HL-60/S4 treated with retinoic acid at 250 ng/mL for 4 days and 3 days (cell line): ENCODE measurements around the gene TRIM54.
"Not testable (repeated sequence)": the region's sequence is repeated elsewhere in the genome, so short reads cannot be mapped to it uniquely, and the experiment has no call there.

Source experiments
- in situ Hi-C: fragments of 300-500 bp; cut with MboI; formaldehyde crosslinking; loops from 2 replicates; pipeline ENCODE4 v1.7.0; 2022; ENCODE audit warnings: low sequenced_read_pairs

The TRIM54 gene

DNA sequence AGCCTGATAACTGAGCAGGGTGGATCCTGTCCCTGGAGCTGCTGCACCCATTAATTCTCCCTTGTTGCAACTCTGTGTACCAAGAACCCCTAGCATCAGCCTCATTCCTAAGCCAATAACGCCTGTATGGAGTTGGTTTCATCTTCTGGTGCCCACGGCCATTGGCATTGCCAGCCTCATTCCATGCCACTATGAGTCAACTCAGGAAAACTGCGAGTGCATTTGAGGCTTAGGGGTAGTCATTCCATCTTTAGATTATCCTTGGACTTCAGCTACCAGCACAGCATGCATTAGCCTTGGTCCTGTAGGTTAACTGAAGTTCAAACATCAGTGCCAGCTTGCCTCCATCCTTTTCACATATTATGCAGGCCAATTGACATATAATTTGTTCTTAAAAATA, 1.4 kb upstream of the TRIM54 start:
- in situ Hi-C loops: loop anchor here (25.0 kb wide), 1 partner anchor 169 kb away; the partner anchor contains the start of genes ABHD1 and CGREF1

DNA sequence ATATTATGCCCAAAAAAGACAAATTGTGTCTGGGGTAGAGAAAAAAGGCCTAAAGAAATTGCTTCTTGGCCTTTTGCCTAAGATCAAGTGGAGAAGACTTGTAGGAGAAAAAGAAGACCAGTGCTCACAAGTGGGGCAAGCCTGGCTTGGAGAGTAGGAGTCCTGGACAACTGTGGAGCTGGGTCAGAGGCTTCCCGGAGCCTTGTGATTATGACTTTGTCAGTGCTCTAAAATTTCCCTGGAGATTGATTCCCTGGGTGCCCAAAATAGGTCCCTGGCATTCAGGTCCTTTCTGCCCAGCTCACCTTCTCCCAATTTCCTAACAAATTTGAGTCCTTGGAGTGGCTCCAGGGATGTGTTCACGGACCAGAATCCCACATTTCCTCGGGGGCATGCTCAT, 787 bp upstream of the TRIM54 start:
- in situ Hi-C loops: loop anchor here (25.0 kb wide), 1 partner anchor 169 kb away; the partner anchor contains the start of genes ABHD1 and CGREF1

DNA sequence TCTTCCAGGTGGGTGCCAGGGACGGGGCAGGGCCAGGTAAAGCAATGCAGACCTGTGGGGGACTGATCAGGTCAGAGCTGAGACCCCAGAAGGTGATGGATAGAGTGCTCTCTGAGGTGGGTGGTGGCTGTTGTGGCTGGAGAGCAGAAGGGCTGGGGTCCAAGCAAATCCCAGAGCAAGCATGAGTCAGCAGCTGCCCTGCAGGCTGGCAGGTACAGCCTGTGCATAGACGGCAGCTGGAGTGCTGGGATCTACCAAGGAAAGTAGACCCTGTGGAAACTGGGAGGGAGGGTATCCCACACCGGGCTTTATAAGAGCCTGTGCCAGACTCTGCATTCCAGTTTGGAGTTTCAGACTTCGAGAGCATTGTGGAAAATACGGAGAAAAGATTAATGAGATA, 663 bp downstream of the TRIM54 start:
- in situ Hi-C loops: loop anchor here (25.0 kb wide), 1 partner anchor 171 kb away; the partner anchor contains the start of genes ABHD1 and CGREF1

DNA sequence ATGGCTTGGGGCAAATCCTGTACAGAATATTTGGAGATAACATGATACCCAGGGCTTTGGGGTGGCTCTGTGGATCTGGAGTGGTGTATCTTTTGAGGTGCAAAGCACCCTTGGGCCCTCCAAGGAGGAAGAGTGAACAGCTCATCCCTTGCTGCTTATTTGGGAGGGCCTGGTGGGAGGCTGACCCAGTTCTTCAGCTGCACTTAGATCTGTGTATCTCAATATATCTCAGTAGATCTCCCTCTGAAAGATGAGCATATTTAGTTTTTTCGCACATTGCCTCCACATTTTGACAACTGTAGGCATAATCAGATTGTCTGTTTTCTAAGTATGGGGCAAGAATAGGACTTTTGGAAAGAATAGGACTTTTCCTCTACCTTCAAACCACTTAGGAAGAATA, 2.8 kb downstream of the TRIM54 start:
- in situ Hi-C loops: loop anchor here (25.0 kb wide), 1 partner anchor 173 kb away; the partner anchor contains the start of genes ABHD1 and CGREF1

DNA sequence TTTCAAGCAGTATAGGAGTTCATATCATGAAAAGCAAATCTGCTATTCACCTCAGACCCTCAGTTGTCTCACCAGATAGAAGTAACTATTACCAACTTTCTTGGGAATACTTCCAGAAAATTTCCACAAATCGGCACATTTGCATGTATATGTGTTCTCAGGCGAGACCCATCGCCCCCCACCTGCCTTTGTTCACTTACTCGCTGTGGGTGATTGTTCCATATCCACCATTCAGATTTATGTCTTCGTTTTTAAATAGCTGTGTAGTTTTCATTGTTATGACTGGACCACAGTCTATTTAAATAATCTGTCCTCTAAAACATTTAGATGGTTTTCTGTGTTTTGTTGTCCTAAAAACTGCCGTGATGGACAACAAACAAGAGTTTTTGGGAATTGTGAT, 3.3 kb downstream of the TRIM54 start:
- in situ Hi-C loops: loop anchor here (25.0 kb wide), 1 partner anchor 173 kb away; the partner anchor contains the start of genes ABHD1 and CGREF1

DNA sequence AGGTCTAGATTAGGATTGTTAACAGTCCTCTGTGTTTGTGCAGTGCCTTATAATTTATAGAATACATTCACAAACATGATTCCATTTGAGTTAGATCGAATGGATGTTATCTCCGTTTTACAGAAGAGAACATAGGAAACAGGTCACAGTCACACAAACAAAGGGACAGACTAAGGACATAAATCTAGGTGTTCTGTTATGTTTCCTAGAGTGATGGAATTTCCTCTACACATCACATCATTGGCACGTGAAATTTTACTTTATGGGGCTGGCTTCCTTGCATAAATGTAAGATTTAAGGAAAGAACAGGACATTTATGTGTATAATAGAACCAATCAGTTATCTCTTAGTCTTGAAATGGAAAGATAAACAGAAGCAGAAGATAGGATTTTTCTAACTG, 6.4 kb downstream of the TRIM54 start:
- in situ Hi-C loops: loop anchor here (25.0 kb wide), 1 partner anchor 176 kb away; the partner anchor contains the start of genes ABHD1 and CGREF1

DNA sequence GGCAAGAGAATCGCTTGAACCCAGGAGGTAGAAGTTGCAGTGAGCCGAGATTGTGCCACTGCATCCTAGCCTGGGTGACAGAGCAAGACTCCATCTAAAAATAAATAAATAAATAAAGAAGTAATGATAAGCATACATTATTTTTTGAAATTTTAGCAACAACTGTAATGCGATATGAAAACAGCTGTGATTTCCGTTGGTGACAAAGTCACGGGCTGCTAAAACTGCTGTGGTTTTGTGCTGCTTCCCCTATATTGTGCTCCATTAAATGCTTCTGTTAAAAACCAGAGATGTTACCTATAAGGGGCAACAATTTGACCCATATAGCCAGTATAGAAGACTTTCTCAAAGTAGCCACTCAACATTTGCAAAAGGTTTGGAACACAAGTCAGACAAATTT, 8.3 kb downstream of the TRIM54 start:
- in situ Hi-C loops: loop anchor here (25.0 kb wide), 1 partner anchor 178 kb away; the partner anchor contains the start of genes ABHD1 and CGREF1

DNA sequence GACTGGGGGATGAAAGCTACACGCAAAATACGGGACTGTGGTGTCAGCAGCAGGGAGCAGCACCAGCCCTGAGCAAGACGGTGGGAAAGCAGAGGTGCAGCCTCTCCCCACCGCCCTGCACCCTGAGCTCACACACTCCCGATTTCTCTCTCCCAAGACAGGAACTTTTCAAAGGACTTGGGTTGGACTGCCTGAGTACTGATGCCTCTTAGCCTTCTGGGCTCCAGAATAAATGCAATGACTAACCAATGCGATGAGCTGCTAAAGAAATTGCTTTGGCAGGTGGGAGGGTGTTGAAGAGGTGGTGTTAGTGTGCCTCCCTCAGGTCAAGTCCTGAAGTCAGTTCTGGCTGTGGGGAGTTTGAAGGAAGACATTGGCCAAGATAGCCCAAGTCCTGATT, 9.6 kb downstream of the TRIM54 start:
- in situ Hi-C loops: loop anchor here (25.0 kb wide), 1 partner anchor 180 kb away; the partner anchor contains the start of genes ABHD1 and CGREF1

DNA sequence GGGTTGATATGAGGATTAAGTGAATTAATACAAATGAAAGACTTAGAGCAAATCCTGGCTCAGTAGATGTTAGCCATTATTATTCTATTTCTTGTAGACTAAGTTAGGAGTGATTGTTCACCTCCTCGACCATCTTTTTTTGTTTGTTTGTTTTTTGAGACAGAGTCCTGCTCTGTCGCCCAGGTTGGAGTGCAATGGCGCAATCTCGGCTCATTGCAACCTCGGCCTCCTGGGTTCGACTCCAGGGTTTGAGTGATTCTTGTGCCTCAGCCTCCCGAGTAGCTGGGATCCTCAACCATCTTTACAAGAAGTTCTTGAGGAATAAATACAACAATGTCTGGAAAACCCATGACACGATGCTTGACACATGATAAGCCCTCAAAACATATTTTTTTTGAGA, 12.7 kb downstream of the TRIM54 start:
- in situ Hi-C loops: loop anchor here (25.0 kb wide), 1 partner anchor 183 kb away; the partner anchor contains the start of genes ABHD1 and CGREF1

DNA sequence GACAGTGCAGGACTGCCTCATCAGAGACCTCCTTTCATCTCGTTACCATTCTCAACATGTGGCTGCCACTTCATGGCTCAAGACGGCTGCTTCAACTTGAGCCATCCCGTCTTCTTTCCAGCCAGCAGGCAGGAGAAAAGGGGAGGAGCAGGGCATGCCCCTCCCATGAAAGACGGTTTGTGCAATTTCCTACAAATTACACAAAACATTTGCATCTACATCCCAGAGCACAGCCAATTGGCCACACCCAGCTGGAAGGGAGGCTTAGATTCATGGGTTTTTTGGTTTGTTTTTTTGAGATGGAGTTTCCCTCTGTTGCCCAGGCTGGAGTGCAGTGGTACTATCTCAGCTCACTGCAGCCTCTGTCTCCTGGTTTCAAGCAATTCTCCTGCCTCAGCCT, 14.3 kb downstream of the TRIM54 start:
- in situ Hi-C loops: loop anchor here (25.0 kb wide), 1 partner anchor 184 kb away; the partner anchor contains the start of genes ABHD1 and CGREF1

DNA sequence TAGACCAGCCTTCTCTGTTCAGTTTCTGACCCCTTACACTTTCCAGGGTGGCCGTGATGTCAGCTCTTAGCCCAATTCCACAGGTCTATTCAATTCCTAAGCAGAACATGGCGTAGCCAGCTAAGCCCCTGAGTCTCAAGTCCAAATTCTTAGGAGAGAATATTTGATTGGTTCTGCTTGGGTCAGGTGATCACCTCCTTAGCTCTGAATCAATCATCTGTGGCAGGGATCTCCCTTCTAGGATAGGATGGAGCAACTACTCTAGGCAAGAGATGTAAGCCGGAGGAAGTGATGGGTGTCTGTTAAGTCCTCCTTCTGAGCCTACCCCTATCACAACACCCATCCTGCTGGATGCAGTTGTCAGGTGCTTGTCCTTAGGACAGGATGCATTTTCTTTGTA, 15.0 kb downstream of the TRIM54 start:
- in situ Hi-C loops: loop anchor here (25.0 kb wide), 1 partner anchor 185 kb away; the partner anchor contains the start of genes ABHD1 and CGREF1

DNA sequence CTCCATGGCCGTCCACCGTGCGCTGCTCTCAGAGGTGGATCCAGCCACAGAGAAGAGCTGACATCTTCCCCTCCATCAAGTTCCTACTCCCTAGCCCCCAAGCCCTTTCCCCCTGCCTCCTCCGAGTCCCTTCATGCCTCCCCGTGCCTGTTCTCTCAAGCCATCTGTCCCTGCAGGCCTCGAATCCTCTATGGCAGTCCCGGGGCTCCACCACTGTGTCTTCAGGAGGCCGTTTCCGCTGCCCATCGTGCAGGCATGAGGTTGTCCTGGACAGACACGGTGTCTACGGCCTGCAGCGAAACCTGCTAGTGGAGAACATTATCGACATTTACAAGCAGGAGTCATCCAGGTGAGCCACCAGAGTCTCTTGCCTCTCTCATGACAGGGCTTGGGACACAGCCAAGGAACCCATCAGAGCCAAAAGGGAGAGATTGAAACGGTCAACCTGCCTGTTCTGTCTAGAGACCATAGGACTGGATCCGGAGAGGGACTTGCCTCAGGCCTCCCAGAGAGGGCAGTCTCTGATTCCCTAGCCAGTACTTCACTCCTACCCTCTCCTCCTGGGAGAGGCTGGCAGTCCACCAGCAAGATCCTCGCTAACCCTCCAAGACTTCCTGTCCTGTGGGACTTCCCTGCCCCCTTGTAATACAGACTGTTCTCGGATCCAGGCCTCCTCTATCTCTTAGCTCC, 16.3 kb downstream of the TRIM54 start:
- in situ Hi-C loops: loop anchor here (25.0 kb wide), 1 partner anchor 186 kb away; the partner anchor contains the start of genes ABHD1 and CGREF1

DNA sequence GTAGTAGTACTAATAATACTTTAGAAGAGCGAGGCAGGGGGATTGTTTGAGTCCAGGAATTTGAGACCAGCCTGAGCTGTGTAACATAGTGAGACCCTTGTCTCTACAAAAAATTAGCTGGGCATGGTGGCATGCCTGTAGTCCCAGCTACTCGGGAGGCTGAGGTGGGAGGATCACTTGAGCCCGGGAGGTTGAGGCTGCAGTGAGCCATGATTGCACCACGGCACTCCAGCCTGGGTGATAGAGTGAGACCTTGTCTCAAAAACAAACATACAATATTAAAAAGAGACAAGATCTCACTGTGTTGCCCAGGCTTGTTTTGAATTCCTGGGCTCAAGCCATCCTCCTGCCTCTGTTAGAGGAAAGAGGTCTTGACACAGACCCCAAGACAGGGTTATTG, 18.4 kb downstream of the TRIM54 start:
- in situ Hi-C loops: not testable (repeated sequence)

DNA sequence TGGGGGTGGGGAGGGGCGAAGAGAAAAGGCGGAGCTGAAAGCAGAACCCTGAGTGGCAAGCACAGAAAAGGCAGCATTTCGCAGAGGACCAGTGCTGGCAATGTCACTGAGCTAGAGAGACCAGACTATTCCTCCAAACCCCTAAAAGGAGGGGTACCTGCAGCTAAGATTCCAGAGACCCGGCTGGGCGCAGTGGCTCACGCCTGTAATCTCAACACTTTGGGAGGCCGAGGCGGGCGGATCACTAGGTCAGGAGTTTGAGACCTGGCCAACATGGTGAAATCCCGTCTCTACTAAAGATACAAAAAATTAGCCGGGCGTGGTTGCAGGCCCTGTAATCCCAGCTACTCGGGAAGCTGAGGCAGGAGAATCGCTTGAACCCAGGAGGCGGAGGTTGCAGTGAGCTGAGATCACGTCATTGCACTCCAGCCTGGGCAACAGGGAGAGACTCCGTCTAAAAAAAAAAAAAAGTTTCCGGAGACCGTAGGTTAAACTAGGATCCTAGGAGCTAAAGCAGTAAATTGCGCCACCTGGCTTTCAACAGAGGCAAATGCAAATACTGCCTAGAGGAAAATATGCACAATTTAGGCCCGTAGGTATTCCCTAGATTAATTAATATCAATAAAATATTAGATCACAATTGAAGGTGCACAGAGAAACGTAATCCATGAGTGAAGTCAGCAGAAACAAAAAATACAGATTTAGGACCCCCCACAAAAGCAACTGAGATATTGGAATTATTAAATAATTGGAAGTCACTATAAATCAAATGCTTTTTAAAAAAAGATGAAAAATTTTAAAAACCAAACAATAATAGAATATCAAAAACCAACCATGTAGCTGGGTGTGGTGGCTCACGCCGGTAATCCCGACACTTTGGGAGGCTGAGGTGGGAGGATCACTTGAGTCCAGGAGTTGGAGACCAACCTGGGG, 21.1 kb downstream of the TRIM54 start:
- in situ Hi-C loops: no loop called here

DNA sequence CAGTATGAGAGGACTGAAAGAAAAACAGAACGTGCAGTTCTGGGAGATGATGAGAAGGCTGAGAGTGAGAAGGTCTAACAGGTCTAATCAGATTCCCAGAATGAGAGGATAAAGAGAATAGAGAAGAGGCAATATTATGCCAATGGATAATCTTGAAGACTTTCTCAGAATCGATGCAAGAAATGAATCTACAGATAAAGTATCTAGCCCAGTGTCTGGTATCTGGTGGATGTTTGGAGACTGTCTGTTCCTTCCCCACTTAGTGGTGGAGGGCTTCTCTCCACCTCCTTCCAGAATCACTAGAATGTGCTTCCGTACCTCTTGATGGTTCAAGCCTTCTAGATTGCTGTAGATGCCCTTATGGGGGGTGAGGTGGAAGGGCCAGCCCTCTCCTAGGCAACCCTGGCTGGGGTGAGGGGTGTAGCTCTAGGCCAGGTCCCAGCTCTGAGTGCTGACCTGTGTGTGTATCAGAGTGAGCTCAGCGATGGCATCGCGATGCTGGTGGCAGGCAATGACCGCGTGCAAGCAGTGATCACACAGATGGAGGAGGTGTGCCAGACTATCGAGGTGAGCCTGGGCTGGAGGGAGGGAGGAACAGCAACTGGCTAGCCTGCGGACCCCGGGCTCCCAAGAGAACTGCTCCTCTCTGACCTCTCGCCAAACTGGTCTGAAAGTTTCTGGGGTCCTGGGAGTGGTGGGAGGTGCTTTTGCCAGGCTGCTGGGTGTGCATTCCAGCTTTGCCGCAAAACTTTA, 22.4 kb downstream of the TRIM54 start:
- in situ Hi-C loops: no loop called here

DNA sequence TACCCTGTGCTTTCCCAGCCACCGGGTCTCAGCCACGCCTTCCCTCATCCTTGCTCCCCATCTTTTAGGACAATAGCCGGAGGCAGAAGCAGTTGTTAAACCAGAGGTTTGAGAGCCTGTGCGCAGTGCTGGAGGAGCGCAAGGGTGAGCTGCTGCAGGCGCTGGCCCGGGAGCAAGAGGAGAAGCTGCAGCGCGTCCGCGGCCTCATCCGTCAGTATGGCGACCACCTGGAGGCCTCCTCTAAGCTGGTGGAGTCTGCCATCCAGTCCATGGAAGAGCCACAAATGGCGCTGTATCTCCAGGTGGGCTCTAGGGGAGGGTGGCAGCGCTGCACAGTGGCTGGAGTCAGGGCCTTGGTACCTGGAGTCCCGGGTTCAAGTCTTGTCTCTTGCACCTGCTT, 23.3 kb downstream of the TRIM54 start:
- in situ Hi-C loops: no loop called here

DNA sequence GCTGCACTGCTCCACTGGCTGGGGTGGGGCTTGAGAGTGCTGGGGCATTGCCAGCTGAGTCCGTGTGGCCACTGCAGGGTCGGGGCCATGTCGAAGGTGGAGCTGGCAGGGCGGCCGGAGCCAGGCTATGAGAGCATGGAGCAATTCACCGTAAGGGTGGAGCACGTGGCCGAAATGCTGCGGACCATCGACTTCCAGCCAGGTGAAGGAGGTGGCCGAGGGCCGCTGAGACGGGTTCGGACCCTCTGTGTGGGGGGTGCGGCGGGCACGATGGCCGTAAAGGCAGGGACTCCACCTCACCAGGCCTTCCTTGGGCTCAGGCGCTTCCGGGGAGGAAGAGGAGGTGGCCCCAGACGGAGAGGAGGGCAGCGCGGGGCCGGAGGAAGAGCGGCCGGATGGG, 23.9 kb downstream of the TRIM54 start:
- in situ Hi-C loops: no loop called here

DNA sequence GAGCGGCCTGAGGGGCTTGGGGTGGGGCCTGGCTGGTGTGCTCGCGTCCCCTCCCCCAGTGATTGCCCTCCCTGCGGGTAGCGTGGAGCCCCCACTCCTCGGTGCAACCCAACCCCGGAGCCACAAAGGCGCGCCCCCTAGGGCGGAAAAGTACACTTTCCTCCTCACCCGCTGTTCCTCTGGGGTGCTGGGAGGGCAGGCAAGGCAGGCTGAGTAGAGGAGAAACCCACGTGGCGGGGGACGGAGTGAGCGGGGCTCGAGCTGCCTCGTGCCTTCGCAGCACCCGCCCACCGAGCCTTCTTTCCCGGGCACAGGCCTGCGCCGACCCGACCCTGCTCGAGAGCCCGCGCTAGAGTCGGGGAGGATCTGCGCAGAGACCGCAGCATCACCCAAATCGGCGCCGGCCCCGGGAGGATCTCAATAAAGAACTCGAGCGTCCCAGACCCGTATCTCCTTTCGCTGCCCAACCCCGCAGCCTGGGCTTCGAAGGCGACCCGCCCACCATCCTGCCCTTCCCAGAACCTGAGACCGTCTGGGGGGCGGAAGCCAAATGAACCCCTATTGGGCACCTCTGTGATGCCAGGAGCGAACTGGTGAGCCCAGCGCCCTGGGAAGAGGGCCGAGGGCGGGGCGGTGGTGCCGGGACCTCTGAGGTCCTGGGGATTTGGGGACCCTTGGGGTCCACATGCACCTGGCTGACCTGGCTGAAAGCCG, 24.5 kb downstream of the TRIM54 start:
- in situ Hi-C loops: no loop called here

DNA sequence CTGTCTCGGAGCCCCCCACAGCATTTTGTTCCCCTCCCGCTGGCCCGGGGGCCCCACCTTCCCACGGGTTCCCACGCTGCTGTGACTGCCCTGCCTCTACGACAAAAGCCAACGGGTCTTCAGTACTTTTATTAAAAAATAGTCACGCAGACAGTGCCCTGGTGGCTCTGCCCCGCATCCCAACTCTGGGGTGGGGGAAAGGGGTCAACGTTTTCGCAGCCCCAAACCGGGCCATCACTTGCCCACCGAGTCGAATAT, 25.0 kb downstream of the TRIM54 start:
- in situ Hi-C loops: no loop called here
